ENCODE measurements around the gene DMD.

Gene DMD

DNA sequence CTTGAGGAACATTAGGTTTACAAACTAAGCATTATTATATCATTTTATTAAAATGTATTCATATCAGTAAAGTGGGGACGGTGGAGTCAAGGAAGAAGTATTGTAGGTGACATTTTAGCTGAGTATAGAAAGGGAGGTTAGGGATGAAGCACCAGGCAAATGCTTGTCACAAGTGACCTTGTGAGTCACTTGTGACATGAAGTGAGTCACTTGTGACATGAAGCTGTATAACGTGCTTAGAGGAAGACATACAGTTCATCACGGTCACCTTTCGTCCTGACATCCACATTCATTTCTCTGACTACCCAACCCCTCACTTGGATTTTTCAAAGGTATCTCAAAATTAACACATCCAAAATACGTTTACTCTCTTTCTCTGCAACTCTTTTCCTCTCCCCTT, 1034.8 kb downstream of the DMD start:
- no peaks in the 10 kb centered on the region for H3K9me3 ChIP-seq (ENCODE audit: low read depth, low read length)
- DNase-seq (ENCODE audit: low read depth, low spot score), result no peak
- H3K36me3 ChIP-seq (ENCODE audit: insufficient read depth, low read length), result no peaks in the 10 kb centered on the region
- no peak for TF ChIP-seq POLR2AphosphoS5 (IDR thresholded peaks at IDR 0.05; ENCODE audit: borderline replicate concordance, low read depth, low read length)
- TF ChIP-seq EZH2 (IDR thresholded peaks at IDR 0.05), result no peak
- TF ChIP-seq FOXP2 (optimal IDR thresholded peaks at IDR 0.05; ENCODE audit: control extremely low read depth, extremely low read length, insufficient read depth), result no peak
- H3K4me3 ChIP-seq, result no peak overlapping the region
- H3K27ac ChIP-seq, result no peak overlapping the region
- no peak overlapping the region for H3K9ac ChIP-seq (ENCODE audit: insufficient read length)

DNA sequence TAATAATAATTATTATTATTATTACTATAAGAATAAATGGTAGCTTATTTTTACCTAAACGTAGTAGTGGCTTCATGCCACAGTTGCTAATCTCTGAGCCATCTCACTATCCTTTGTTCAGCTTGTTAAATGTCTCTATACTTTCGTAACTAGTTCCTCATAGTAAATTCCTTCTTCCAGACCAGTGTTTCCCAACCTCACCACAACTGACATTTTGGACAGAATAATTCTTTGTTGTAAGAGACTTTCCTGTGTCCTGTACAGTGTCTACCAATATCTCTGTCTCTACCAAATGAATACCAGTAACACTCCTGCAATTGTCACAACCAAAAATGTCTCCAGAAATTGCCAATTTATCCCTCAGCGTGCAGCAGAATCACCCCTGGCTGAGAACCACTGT, 1040.9 kb downstream of the DMD start:
- DNase-seq (ENCODE audit: low read depth, low spot score), result no peak
- H3K9me3 ChIP-seq (ENCODE audit: low read depth, low read length), result no peaks in the 10 kb centered on the region
- no peak overlapping the region for H3K27ac ChIP-seq
- TF ChIP-seq FOXP2 (optimal IDR thresholded peaks at IDR 0.05; ENCODE audit: control extremely low read depth, extremely low read length, insufficient read depth), result no peak
- no peak for TF ChIP-seq EZH2 (IDR thresholded peaks at IDR 0.05)
- TF ChIP-seq POLR2AphosphoS5 (IDR thresholded peaks at IDR 0.05; ENCODE audit: borderline replicate concordance, low read depth, low read length), result no peak
- no peaks in the 10 kb centered on the region for H3K36me3 ChIP-seq (ENCODE audit: insufficient read depth, low read length)
- no peak overlapping the region for H3K9ac ChIP-seq (ENCODE audit: insufficient read length)
- no peak overlapping the region for H3K4me3 ChIP-seq

DNA sequence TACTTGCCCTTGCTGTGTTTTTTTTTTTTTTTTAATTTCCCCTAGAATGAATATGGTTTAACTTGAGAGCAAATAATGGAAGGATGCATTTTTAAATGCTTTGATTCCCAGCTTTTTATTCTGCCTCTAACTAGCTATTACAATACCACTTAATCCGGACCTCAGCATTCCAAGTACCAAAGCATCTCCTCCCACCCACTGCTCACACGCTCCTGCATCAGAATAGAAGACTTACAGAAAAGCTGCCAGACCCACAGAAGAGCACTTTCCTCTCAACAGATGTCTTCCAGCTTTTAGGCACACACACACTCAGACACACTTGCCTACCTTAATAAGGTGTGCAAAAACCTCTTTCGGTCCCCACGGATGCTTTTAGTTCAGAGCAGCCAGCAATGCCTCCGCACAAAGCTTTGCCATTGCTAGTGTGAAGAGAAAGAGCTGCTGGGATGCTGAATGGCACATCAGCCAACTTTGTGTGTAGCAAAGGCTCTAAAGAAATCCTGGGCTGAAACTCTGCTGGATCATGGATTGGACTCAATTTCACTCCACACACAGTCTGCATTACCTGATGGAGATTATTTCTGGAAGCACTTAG, 1056.2 kb downstream of the DMD start:
- TF ChIP-seq POLR2AphosphoS5 (IDR thresholded peaks at IDR 0.05; ENCODE audit: borderline replicate concordance, low read depth, low read length) (no peak), FOXP2 (optimal IDR thresholded peaks at IDR 0.05; ENCODE audit: control extremely low read depth, extremely low read length, insufficient read depth) (no peak), EZH2 (IDR thresholded peaks at IDR 0.05) (no peak)
- Histone ChIP-seq H3K27ac (no peak overlapping the region), H3K9me3 (ENCODE audit: low read depth, low read length) (no peaks in the 10 kb centered on the region), H3K4me3 (no peak overlapping the region), H3K36me3 (ENCODE audit: insufficient read depth, low read length) (no peaks in the 10 kb centered on the region), H3K9ac (ENCODE audit: insufficient read length) (no peak overlapping the region)
- DNase-seq (ENCODE audit: low read depth, low spot score), result no peak

DNA sequence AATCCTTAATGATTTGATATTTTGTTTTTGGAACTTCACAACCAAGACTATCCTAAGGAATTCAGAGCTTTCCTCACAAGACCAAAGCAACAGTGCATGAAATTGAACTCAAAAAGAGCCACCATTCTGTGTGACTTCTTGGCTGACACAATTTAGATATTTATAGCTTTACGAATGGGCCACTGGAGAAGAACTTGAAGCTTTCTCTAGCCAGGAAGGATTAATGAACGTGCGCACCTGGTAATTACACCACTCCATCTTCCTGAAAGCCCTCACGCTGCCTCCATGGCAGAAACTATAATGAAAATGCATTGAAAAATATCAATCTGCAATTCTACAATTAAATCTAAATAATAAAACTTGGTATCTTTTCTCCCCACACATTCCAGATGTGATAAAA, 1057.8 kb downstream of the DMD start:
- Histone ChIP-seq H3K9ac (ENCODE audit: insufficient read length) (no peak overlapping the region), H3K9me3 (ENCODE audit: low read depth, low read length) (no peaks in the 10 kb centered on the region), H3K27ac (no peak overlapping the region), H3K4me3 (no peak overlapping the region), H3K36me3 (ENCODE audit: insufficient read depth, low read length) (no peaks in the 10 kb centered on the region)
- TF ChIP-seq POLR2AphosphoS5 (IDR thresholded peaks at IDR 0.05; ENCODE audit: borderline replicate concordance, low read depth, low read length) (no peak), FOXP2 (optimal IDR thresholded peaks at IDR 0.05; ENCODE audit: control extremely low read depth, extremely low read length, insufficient read depth) (no peak), EZH2 (IDR thresholded peaks at IDR 0.05) (no peak)
- DNase-seq (ENCODE audit: low read depth, low spot score), result no peak

DNA sequence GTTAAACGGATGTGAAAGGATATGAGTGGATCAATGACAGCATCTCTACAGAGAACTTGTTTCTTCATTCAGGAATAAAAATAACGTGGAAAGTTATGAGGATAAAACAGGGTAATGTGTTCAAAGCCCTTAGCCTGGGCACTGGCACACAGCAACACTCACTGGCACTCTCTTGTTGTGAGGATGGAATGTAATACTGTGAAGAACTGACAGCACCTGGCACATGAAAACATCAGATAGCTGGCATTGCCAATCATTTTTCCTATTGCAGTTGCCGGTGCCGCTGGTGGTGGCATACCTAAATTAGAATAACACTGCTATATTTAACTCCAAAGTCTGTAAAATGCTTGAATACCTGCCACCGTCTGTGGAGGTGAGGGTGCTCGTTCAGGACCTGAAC, 1061.2 kb downstream of the DMD start:
- H3K27ac ChIP-seq, result no peak overlapping the region
- TF ChIP-seq FOXP2 (optimal IDR thresholded peaks at IDR 0.05; ENCODE audit: control extremely low read depth, extremely low read length, insufficient read depth), result no peak
- no peak for TF ChIP-seq EZH2 (IDR thresholded peaks at IDR 0.05)
- TF ChIP-seq POLR2AphosphoS5 (IDR thresholded peaks at IDR 0.05; ENCODE audit: borderline replicate concordance, low read depth, low read length), result no peak
- no peaks in the 10 kb centered on the region for H3K9me3 ChIP-seq (ENCODE audit: low read depth, low read length)
- no peak overlapping the region for H3K9ac ChIP-seq (ENCODE audit: insufficient read length)
- no peak overlapping the region for H3K4me3 ChIP-seq
- no peak for DNase-seq (ENCODE audit: low read depth, low spot score)
- H3K36me3 ChIP-seq (ENCODE audit: insufficient read depth, low read length), result no peaks in the 10 kb centered on the region

DNA sequence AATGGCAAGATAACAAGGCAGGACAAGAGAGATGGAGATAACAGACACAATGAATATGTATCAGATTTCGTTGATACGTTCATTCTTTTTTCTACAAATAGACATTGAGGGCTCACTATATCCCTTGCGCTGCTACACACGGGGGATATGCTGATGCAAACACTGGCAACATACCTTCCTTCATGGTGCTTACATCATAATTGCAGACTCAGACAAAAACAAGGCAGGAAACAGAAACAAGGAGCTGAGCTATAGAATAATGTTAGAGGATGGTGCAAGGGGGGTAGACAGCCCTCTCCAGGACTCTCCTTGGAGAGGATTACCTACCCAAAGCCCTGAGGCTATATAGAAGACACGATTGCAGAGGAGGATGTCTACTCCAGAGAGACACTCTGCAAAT, 1069.5 kb downstream of the DMD start:
- Histone ChIP-seq H3K9ac (ENCODE audit: insufficient read length) (no peak overlapping the region), H3K4me3 (no peak overlapping the region), H3K9me3 (ENCODE audit: low read depth, low read length) (no peaks in the 10 kb centered on the region), H3K27ac (no peak overlapping the region), H3K36me3 (ENCODE audit: insufficient read depth, low read length) (no peaks in the 10 kb centered on the region)
- DNase-seq (ENCODE audit: low read depth, low spot score), result no peak
- TF ChIP-seq POLR2AphosphoS5 (IDR thresholded peaks at IDR 0.05; ENCODE audit: borderline replicate concordance, low read depth, low read length), result no peak
- TF ChIP-seq FOXP2 (optimal IDR thresholded peaks at IDR 0.05; ENCODE audit: control extremely low read depth, extremely low read length, insufficient read depth), result no peak
- TF ChIP-seq EZH2 (IDR thresholded peaks at IDR 0.05), result no peak

DNA sequence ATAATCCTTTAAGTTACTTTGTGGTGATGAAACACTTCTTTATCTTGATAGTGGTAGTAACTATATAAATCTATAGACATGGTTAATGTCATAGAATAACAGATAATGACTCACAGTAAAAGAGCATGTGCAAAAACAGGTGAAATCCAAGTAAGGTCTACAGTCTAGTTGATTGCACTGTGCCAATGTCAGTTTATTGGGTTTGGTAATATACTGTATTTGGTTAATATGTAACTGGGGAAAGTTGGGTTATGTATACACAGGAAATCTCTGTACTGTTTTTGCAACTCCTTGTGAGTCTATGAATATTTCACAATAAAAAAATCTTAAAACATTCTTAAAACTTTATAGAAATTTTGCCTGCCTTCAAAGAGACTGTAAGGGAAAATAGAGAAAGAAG, 1071.9 kb downstream of the DMD start:
- TF ChIP-seq EZH2 (IDR thresholded peaks at IDR 0.05) (no peak), POLR2AphosphoS5 (IDR thresholded peaks at IDR 0.05; ENCODE audit: borderline replicate concordance, low read depth, low read length) (no peak), FOXP2 (optimal IDR thresholded peaks at IDR 0.05; ENCODE audit: control extremely low read depth, extremely low read length, insufficient read depth) (no peak)
- Histone ChIP-seq H3K36me3 (ENCODE audit: insufficient read depth, low read length) (no peaks in the 10 kb centered on the region), H3K9me3 (ENCODE audit: low read depth, low read length) (no peaks in the 10 kb centered on the region), H3K27ac (no peak overlapping the region), H3K9ac (ENCODE audit: insufficient read length) (no peak overlapping the region), H3K4me3 (no peak overlapping the region)
- DNase-seq (ENCODE audit: low read depth, low spot score), result no peak

DNA sequence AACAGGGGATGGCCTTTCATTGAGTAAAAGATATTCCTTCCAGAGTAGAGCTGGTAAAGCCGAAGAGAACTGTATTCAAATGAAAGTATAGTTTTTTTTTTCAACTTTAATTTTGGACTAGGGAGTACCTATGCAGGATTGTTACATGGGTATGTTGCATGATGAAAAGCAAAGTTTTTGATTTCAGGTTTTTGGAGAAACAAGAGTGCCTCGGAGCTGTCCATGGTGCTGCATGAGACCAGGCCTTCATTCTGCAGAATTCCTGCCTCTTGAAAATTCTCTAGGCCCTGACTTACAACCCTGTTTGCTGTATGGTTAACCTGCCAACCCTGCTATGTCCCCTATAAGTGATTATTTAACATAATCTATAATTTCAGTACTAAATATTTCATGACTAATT, 1073.8 kb downstream of the DMD start:
- DNase-seq (ENCODE audit: low read depth, low spot score), result no peak
- Histone ChIP-seq H3K4me3 (no peak overlapping the region), H3K36me3 (ENCODE audit: insufficient read depth, low read length) (no peaks in the 10 kb centered on the region), H3K9me3 (ENCODE audit: low read depth, low read length) (no peaks in the 10 kb centered on the region), H3K9ac (ENCODE audit: insufficient read length) (no peak overlapping the region), H3K27ac (no peak overlapping the region)
- TF ChIP-seq EZH2 (IDR thresholded peaks at IDR 0.05), result no peak
- TF ChIP-seq POLR2AphosphoS5 (IDR thresholded peaks at IDR 0.05; ENCODE audit: borderline replicate concordance, low read depth, low read length), result no peak
- no peak for TF ChIP-seq FOXP2 (optimal IDR thresholded peaks at IDR 0.05; ENCODE audit: control extremely low read depth, extremely low read length, insufficient read depth)

DNA sequence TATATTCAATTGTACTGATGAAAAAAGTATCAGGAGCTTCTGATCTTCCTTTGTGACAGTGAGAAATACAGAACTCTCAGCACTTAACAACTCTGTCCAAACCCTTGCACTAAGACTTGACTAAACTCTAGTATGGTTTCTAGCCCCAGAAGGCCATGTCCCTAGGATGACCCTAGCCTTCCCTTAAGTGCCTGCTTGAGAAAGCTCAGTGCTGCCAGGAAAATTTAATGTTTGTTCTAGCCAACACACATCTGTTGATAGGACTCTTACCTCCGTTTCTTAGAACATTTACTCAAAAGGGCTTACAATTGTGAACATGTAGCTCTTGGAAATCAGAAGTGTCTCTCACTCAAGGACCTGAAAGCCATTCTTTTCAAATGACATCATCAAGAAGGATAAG, 1084.4 kb downstream of the DMD start:
- TF ChIP-seq EZH2 (IDR thresholded peaks at IDR 0.05) (no peak), POLR2AphosphoS5 (IDR thresholded peaks at IDR 0.05; ENCODE audit: borderline replicate concordance, low read depth, low read length) (no peak), FOXP2 (optimal IDR thresholded peaks at IDR 0.05; ENCODE audit: control extremely low read depth, extremely low read length, insufficient read depth) (no peak)
- Histone ChIP-seq H3K4me3 (no peak overlapping the region), H3K9ac (ENCODE audit: insufficient read length) (no peak overlapping the region), H3K27ac (no peak overlapping the region), H3K36me3 (ENCODE audit: insufficient read depth, low read length) (no peaks in the 10 kb centered on the region), H3K9me3 (ENCODE audit: low read depth, low read length) (no peaks in the 10 kb centered on the region)
- DNase-seq (ENCODE audit: low read depth, low spot score), result no peak
